Common myeloid progenitor, CD34-positive (primary cell): ENCODE measurements around the gene ZNG1F.
"Not testable (repeated sequence)": the region's sequence is repeated elsewhere in the genome, so short reads cannot be mapped to it uniquely, and the experiment has no call there.

ENCODE experiments used
- CTCF ChIA-PET: fragments of 350-600 bp; sonication (Branson Sonifier 250); formaldehyde crosslinking; loops from one replicate; lab custom pipeline; 2021; ENCODE audit warnings: antibody characterized with exemption; lab: Charles Lee
- POLR2A ChIA-PET: fragments of 350-600 bp; sonication (Branson Sonifier 250); formaldehyde crosslinking; loops from one replicate; lab custom pipeline; 2021; ENCODE audit warnings: antibody characterized with exemption; lab: Charles Lee
- DNase-seq, 3 donors: peaks; one replicate each; pipeline versions ENCODE4 v3.0.0 to v3.0.0-alpha.2; 2013
- H3K27ac ChIP-seq, 2 experiments: 1 replicate in 1 of 2; 2 replicates in 1 of 2; pipeline ENCODE4 v1.7.0; 2013; ENCODE audit warnings: inconsistent platforms in 2 of 2, low read length in 2 of 2, mild to moderate bottlenecking in 2 of 2, low read depth in 1 of 2, moderate library complexity in 1 of 2; ENCODE audit not compliant: severe bottlenecking in 2 of 2, insufficient read depth in 1 of 2, poor library complexity in 1 of 2
- H3K27me3 ChIP-seq, 5 experiments: replicated peaks in 2 of 5; 1 replicate in 3 of 5; 2 replicates in 2 of 5; pipeline versions ENCODE4 v1.6.1 to v1.7.0; 2013; ENCODE audit warnings: low read length in 4 of 5, mild to moderate bottlenecking in 2 of 5, moderate library complexity in 2 of 5, inconsistent platforms in 1 of 5; ENCODE audit not compliant: insufficient read depth in 5 of 5, control insufficient read depth in 4 of 5
- H3K36me3 ChIP-seq, 4 experiments: 1 replicate in 2 of 4; 2 replicates in 2 of 4; pipeline versions ENCODE4 v1.6.1 to v1.7.0; 2013; ENCODE audit warnings: low read length in 3 of 4, control low read depth in 1 of 4, mild to moderate bottlenecking in 1 of 4; ENCODE audit not compliant: control insufficient read depth in 4 of 4, insufficient read depth in 4 of 4
- H3K4me1 ChIP-seq, 4 experiments: 1 replicate in 3 of 4; 2 replicates in 1 of 4; pipeline versions ENCODE4 v1.6.1 to v1.7.1; 2013; ENCODE audit warnings: low read length in 3 of 4, mild to moderate bottlenecking in 3 of 4, control low read depth in 1 of 4, inconsistent platforms in 1 of 4, moderate library complexity in 1 of 4; ENCODE audit not compliant: control insufficient read depth in 4 of 4, insufficient read depth in 4 of 4; ENCODE audit errors: control extremely low read depth in 1 of 4
- H3K4me3 ChIP-seq, 7 experiments: 1 replicate in 4 of 7; 2 replicates in 3 of 7; pipeline versions ENCODE4 v1.5.1 to v1.7.0; 2013; ENCODE audit warnings: mild to moderate bottlenecking in 7 of 7, low read length in 6 of 7, moderate library complexity in 6 of 7, inconsistent platforms in 2 of 7, low read depth in 2 of 7, control low read depth in 1 of 7; ENCODE audit not compliant: insufficient read depth in 4 of 7, control insufficient read depth in 1 of 7; ENCODE audit errors: extremely low read depth in 1 of 7
- H3K9me3 ChIP-seq, 5 experiments: 1 replicate in 4 of 5; 2 replicates in 1 of 5; pipeline versions ENCODE4 v1.6.1 to v1.7.1; 2013; ENCODE audit warnings: low read length in 4 of 5, mild to moderate bottlenecking in 2 of 5, inconsistent platforms in 1 of 5, low read depth in 1 of 5, moderate library complexity in 1 of 5; ENCODE audit not compliant: control insufficient read depth in 4 of 5, insufficient read depth in 2 of 5; ENCODE audit errors: control extremely low read depth in 1 of 5
- WGBS: methylation state at CpG from one replicate; pipeline ENCODE4 v1.1.5; 2013; ENCODE audit not compliant: insufficient coverage; 5-methylcytosine and 5-hydroxymethylcytosine counted together

The ZNG1F gene

GRCh38 chr9:41108816-41109215, 80.3 kb downstream of the ZNG1F start:
- H3K36me3 ChIP-seq, POLR2A ChIA-PET, H3K4me1 ChIP-seq, H3K27ac ChIP-seq, H3K9me3 ChIP-seq, H3K4me3 ChIP-seq, CTCF ChIA-PET, DNase-seq: not testable (repeated sequence)
- H3K27me3 ChIP-seq: peaks cover 0 to 11% (median 0%) of the 10 kb centered on the region in 5 experiments
- no CpG with 5 or more reads among the region's 22 CpGs for WGBS

GRCh38 chr9:41106472-41107116, 82.5 kb downstream of the ZNG1F start:
- CTCF ChIA-PET: not testable (repeated sequence)
- no CpG with 5 or more reads among the region's 34 CpGs for WGBS
- peaks cover 0 to 11% (median 0%) of the 10 kb centered on the region in 5 experiments for H3K27me3 ChIP-seq

GRCh38 chr9:41105557-41106253, 83.4 kb downstream of the ZNG1F start:
- DNase-seq, H3K27ac ChIP-seq, POLR2A ChIA-PET, H3K4me3 ChIP-seq, H3K9me3 ChIP-seq, H3K27me3 ChIP-seq, H3K36me3 ChIP-seq, H3K4me1 ChIP-seq, CTCF ChIA-PET: not testable (repeated sequence)
- no CpG with 5 or more reads among the region's 13 CpGs for WGBS

More at GRCh38 chr9:41106472-41107116, 82.5 kb downstream of the ZNG1F start:
- H3K4me3 ChIP-seq, POLR2A ChIA-PET, H3K27ac ChIP-seq, H3K4me1 ChIP-seq, DNase-seq, H3K9me3 ChIP-seq, H3K36me3 ChIP-seq: not testable (repeated sequence)

GRCh38 chr9:41104542-41104941, 84.6 kb downstream of the ZNG1F start:
- CTCF ChIA-PET, H3K9me3 ChIP-seq, H3K4me1 ChIP-seq, H3K27me3 ChIP-seq, DNase-seq, H3K27ac ChIP-seq, H3K36me3 ChIP-seq, POLR2A ChIA-PET, H3K4me3 ChIP-seq: not testable (repeated sequence)
- WGBS: no CpG with 5 or more reads among the region's 19 CpGs

GRCh38 chr9:41100508-41100907, 88.6 kb downstream of the ZNG1F start:
- 43% methylated on average over 2 of the region's 7 CpGs for WGBS
- CTCF ChIA-PET, H3K4me3 ChIP-seq, DNase-seq, H3K27me3 ChIP-seq, H3K4me1 ChIP-seq, H3K27ac ChIP-seq, POLR2A ChIA-PET, H3K9me3 ChIP-seq, H3K36me3 ChIP-seq: not testable (repeated sequence)

- CTCF ChIA-PET, DNase-seq, H3K4me1 ChIP-seq, H3K27me3 ChIP-seq, POLR2A ChIA-PET, H3K36me3 ChIP-seq, H3K9me3 ChIP-seq, H3K4me3 ChIP-seq, H3K27ac ChIP-seq: not testable (repeated sequence)
- WGBS: 94% methylated on average over 3 of the region's 4 CpGs
Observed at GRCh38 chr9:41098759-41099158, 90.4 kb downstream of the ZNG1F start.

- H3K4me3 ChIP-seq, H3K27ac ChIP-seq, H3K27me3 ChIP-seq, H3K9me3 ChIP-seq, H3K36me3 ChIP-seq, H3K4me1 ChIP-seq, CTCF ChIA-PET, POLR2A ChIA-PET, DNase-seq: not testable (repeated sequence)
- WGBS: no CpG with 5 or more reads among the region's 2 CpGs
Observed at GRCh38 chr9:41095060-41095459, 94.1 kb downstream of the ZNG1F start.
